H1 (cell line): Measurements from ENCODE around the gene SMOC2. TPM values are rescaled to one million over a fixed set of nuclear protein-coding genes. Genes with fewer than 3 reads are reported as not detected.

Experiments
- CTCF ChIA-PET: fragments of 300-600 bp; sonication (Branson Sonifier 250); formaldehyde crosslinking; loops from one replicate; lab custom pipeline; 2021; ENCODE audit not compliant: partially characterized antibody; lab: Charles Lee
- POLR2A ChIA-PET: fragments of 300-600 bp; sonication (Branson Sonifier 250); formaldehyde crosslinking; loops from one replicate; lab custom pipeline; 2021; ENCODE audit warnings: inconsistent platforms; ENCODE audit not compliant: partially characterized antibody; lab: Charles Lee
- DNase-seq, 2 experiments: peaks; one replicate each; pipeline versions ENCODE4 v3.0.0 to v3.0.0-alpha.2; 2010 to 2022; ENCODE audit warnings: low spot score in 2 of 2, low read depth in 1 of 2, mixed read lengths in 1 of 2
- FAIRE-seq: peaks from 2 replicates; lab custom pipeline; 2011; peaks lifted over from hg19 to GRCh38; lab: Jason Lieb, UNC
- H2AFZ ChIP-seq: 2 replicates; pipeline ENCODE4 v1.8.1; 2012; ENCODE audit warnings: low read length, inconsistent platforms
- H2AK5ac ChIP-seq: 2 replicates; pipeline ENCODE4 v1.6.1; 2013; ENCODE audit warnings: low read depth, low read length
- H2BK120ac ChIP-seq: replicated peaks from 2 replicates; pipeline ENCODE3; 2013; ENCODE audit warnings: low read depth, low read length, inconsistent platforms
- H2BK12ac ChIP-seq: 2 replicates; pipeline ENCODE4 v1.6.1; 2013; ENCODE audit warnings: low read depth, low read length
- H2BK15ac ChIP-seq: 2 replicates; pipeline ENCODE4 v1.6.1; 2013; ENCODE audit warnings: low read length
- H2BK20ac ChIP-seq: 2 replicates; pipeline ENCODE4 v1.6.1; 2013; ENCODE audit warnings: low read length
- H2BK5ac ChIP-seq: 2 replicates; pipeline ENCODE4 v1.6.1; 2013; ENCODE audit warnings: low read depth, low read length
- H3K14ac ChIP-seq: 2 replicates; pipeline ENCODE4 v1.6.1; 2013; ENCODE audit warnings: inconsistent platforms; ENCODE audit not compliant: insufficient read length
- H3K18ac ChIP-seq: 2 replicates; pipeline ENCODE4 v1.6.1; 2013; ENCODE audit warnings: low read length; ENCODE audit errors: extremely low read depth
- H3K23ac ChIP-seq: 2 replicates; pipeline ENCODE4 v1.6.1; 2013; ENCODE audit warnings: inconsistent platforms; ENCODE audit not compliant: insufficient read length
- H3K23me2 ChIP-seq: 2 replicates; pipeline ENCODE4 v1.6.1; 2013; ENCODE audit warnings: low read depth, low read length
- H3K27ac ChIP-seq: 2 replicates; pipeline ENCODE4 v1.6.1; 2011; ENCODE audit warnings: low read depth, low read length, inconsistent platforms
- H3K27me3 ChIP-seq, 4 experiments: replicated peaks in 1 of 4; 1 replicate in 1 of 4; 2 replicates in 3 of 4; pipeline versions ENCODE4 v1.6.1 to v1.8.1; 2011 to 2013; ENCODE audit warnings: low read length in 3 of 4, mild to moderate bottlenecking in 3 of 4, inconsistent platforms in 2 of 4, mixed read lengths in 2 of 4, moderate library complexity in 1 of 4; ENCODE audit not compliant: control insufficient read depth in 3 of 4, insufficient read depth in 3 of 4; ENCODE audit errors: extremely low read depth in 1 of 4
- H3K36me3 ChIP-seq, 4 experiments: 2 replicates each; pipeline versions ENCODE4 v1.6.1 to v1.8.1; 2011 to 2013; ENCODE audit warnings: mild to moderate bottlenecking in 4 of 4, low read length in 3 of 4, moderate library complexity in 2 of 4, control low read depth in 1 of 4, inconsistent platforms in 1 of 4; ENCODE audit not compliant: insufficient read depth in 4 of 4, control insufficient read depth in 2 of 4
- H3K4ac ChIP-seq: replicated peaks from 2 replicates; pipeline ENCODE3; 2013; ENCODE audit warnings: low read length, low read depth, mixed read lengths, inconsistent platforms; ENCODE audit not compliant: insufficient read length
- H3K4me1 ChIP-seq, 4 experiments: replicated peaks in 1 of 4; 1 replicate in 1 of 4; 2 replicates in 3 of 4; pipeline versions ENCODE4 v1.6.1 to v1.8.1; 2011 to 2013; ENCODE audit warnings: low read length in 3 of 4, inconsistent platforms in 2 of 4, mixed read lengths in 1 of 4; ENCODE audit not compliant: insufficient read depth in 4 of 4, control insufficient read depth in 3 of 4
- H3K4me2 ChIP-seq, 2 experiments: 2 replicates each; pipeline versions ENCODE4 v1.6.1 to v1.8.1; 2011 to 2013; ENCODE audit warnings: low read depth in 2 of 2, low read length in 2 of 2, control low read depth in 1 of 2, inconsistent platforms in 1 of 2, mild to moderate bottlenecking in 1 of 2; ENCODE audit not compliant: insufficient read depth in 1 of 2
- H3K4me3 ChIP-seq, 4 experiments: fragments of 200-600, 300-600 bp in 1 of 4; sonication (generic), shearing (Covaris generic), sonication (Bioruptor Twin) in 1 of 4; 2 replicates each; pipeline versions ENCODE4 v1.5.1 to v1.8.1; 2011 to 2016; ENCODE audit warnings: low read length in 4 of 4, low read depth in 3 of 4, control low read depth in 2 of 4, inconsistent platforms in 2 of 4, mild to moderate bottlenecking in 2 of 4, mixed read lengths in 1 of 4, moderate library complexity in 1 of 4; ENCODE audit not compliant: insufficient read depth in 2 of 4; ENCODE audit errors: extremely low read depth in 1 of 4
- H3K56ac ChIP-seq: replicated peaks from 2 replicates; pipeline ENCODE3; 2013; ENCODE audit warnings: low read depth, mild to moderate bottlenecking, mixed read lengths, low read length, inconsistent platforms; ENCODE audit not compliant: insufficient read length
- H3K79me1 ChIP-seq: 2 replicates; pipeline ENCODE4 v1.6.1; 2013; ENCODE audit warnings: low read depth, low read length, control low read depth
- H3K79me2 ChIP-seq, 2 experiments: 2 replicates each; pipeline versions ENCODE4 v1.6.1 to v1.8.1; 2012 to 2013; ENCODE audit warnings: low read length in 2 of 2, mild to moderate bottlenecking in 2 of 2, inconsistent platforms in 1 of 2; ENCODE audit not compliant: insufficient read depth in 2 of 2, control insufficient read depth in 1 of 2
- H3K9ac ChIP-seq, 4 experiments: replicated peaks in 1 of 4; 1 replicate in 1 of 4; 2 replicates in 3 of 4; pipeline versions ENCODE4 v1.6.1 to v1.8.1; 2011 to 2013; ENCODE audit warnings: low read depth in 3 of 4, low read length in 3 of 4, control low read depth in 2 of 4, mild to moderate bottlenecking in 2 of 4, moderate library complexity in 2 of 4, inconsistent platforms in 1 of 4; ENCODE audit errors: extremely low read depth in 1 of 4
- H3K9me3 ChIP-seq, 2 experiments: 2 replicates each; pipeline versions ENCODE4 v1.6.1 to v1.8.1; 2012 to 2013; ENCODE audit warnings: mild to moderate bottlenecking in 2 of 2, moderate library complexity in 2 of 2, control low read depth in 1 of 2, inconsistent platforms in 1 of 2, low read depth in 1 of 2, low read length in 1 of 2, mixed read lengths in 1 of 2; ENCODE audit not compliant: insufficient read depth in 2 of 2
- H4K20me1 ChIP-seq, 2 experiments: replicated peaks in 1 of 2; 2 replicates each; pipeline versions ENCODE3 to v1.8.1; 2011 to 2013; ENCODE audit warnings: inconsistent platforms in 2 of 2, low read length in 2 of 2, mild to moderate bottlenecking in 1 of 2; ENCODE audit not compliant: insufficient read depth in 2 of 2, control insufficient read depth in 1 of 2
- H4K5ac ChIP-seq: 2 replicates; pipeline ENCODE4 v1.6.1; 2013; ENCODE audit warnings: low read length, low read depth, mixed read lengths, inconsistent platforms; ENCODE audit not compliant: insufficient read length
- H4K8ac ChIP-seq: 2 replicates; pipeline ENCODE4 v1.8.0; 2013; ENCODE audit warnings: mild to moderate bottlenecking, moderate library complexity, low read length, inconsistent platforms; ENCODE audit not compliant: insufficient read depth; ENCODE audit errors: extremely low read depth
- H4K91ac ChIP-seq: replicated peaks from 2 replicates; pipeline ENCODE3; 2013; ENCODE audit warnings: low read length, mixed read lengths, inconsistent platforms; ENCODE audit not compliant: insufficient read length
- ATF3 ChIP-seq: IDR thresholded peaks from 2 replicates; pipeline ENCODE4 v1.6.1; 2011; ENCODE audit warnings: low read depth, mild to moderate bottlenecking, low read length; ENCODE audit not compliant: insufficient read depth
- CEBPB ChIP-seq: IDR thresholded peaks from 2 replicates; pipeline ENCODE4 v1.6.1; 2012; ENCODE audit warnings: low read depth, low read length
- CHD2 ChIP-seq: IDR thresholded peaks from 2 replicates; pipeline ENCODE4 v1.6.1; 2012; ENCODE audit warnings: low read length, improper control_type of control experiment
- CTBP2 ChIP-seq: IDR thresholded peaks from 2 replicates; pipeline ENCODE4 v1.7.0; 2011; ENCODE audit warnings: borderline replicate concordance, mild to moderate bottlenecking, moderate library complexity, mixed read lengths, low read length; ENCODE audit not compliant: insufficient read depth, insufficient read length
- E2F6 ChIP-seq: IDR thresholded peaks from 2 replicates; pipeline ENCODE4 v1.6.1; 2012; ENCODE audit warnings: inconsistent platforms
- HDAC6 ChIP-seq: IDR thresholded peaks from one replicate; pipeline ENCODE4 v1.7.1; 2012; ENCODE audit warnings: low read depth, mild to moderate bottlenecking, inconsistent platforms, low read length, moderate library complexity
- JUN ChIP-seq: IDR thresholded peaks from 2 replicates; pipeline ENCODE4 v1.6.1; 2011; ENCODE audit warnings: low read depth, mild to moderate bottlenecking, improper control_type of control experiment, low read length
- NRF1 ChIP-seq: IDR thresholded peaks from 2 replicates; pipeline ENCODE4 v1.6.1; 2011; ENCODE audit warnings: mild to moderate bottlenecking, low read depth, low read length, improper control_type of control experiment
- RNF2 ChIP-seq: fragments of 200-900, 300-1000 bp; sonication (generic); IDR thresholded peaks from 2 replicates; pipeline ENCODE4 v1.7.1; 2016; ENCODE audit warnings: borderline replicate concordance, low read depth, mild to moderate bottlenecking, antibody characterized with exemption, low read length; ENCODE audit not compliant: poor library complexity, severe bottlenecking; ENCODE audit errors: missing control alignments
- SAP30 ChIP-seq: fragments of 300-600 bp; sonication (generic); IDR thresholded peaks from 2 replicates; pipeline ENCODE4 v1.7.1; 2012; ENCODE audit warnings: low read length, moderate library complexity, mild to moderate bottlenecking, inconsistent platforms; ENCODE audit not compliant: insufficient read depth, insufficient replicate concordance
- SUZ12 ChIP-seq: fragments of 200-600 bp; sonication (generic); IDR thresholded peaks from 2 replicates; pipeline ENCODE4 v1.6.1; 2012; ENCODE audit warnings: mild to moderate bottlenecking, inconsistent platforms, low read length, moderate library complexity, mixed read lengths
- TCF12 ChIP-seq: IDR thresholded peaks from 2 replicates; pipeline ENCODE4 v1.6.1; 2011; ENCODE audit warnings: low read depth, mild to moderate bottlenecking, low read length
- WGBS, 2 experiments: shearing (Covaris generic) in 1 of 2; methylation state at CpG; one replicate each; pipeline versions ENCODE4 v1.1.6 to v1.1.7; 2013 to 2015; ENCODE audit warnings: low lambda C conversion rate in 2 of 2, mixed read lengths in 2 of 2, inconsistent platforms in 1 of 2, low coverage in 1 of 2, missing lambda C conversion rate in 1 of 2; ENCODE audit not compliant: insufficient replicate concordance in 2 of 2, insufficient coverage in 1 of 2, insufficient read length in 1 of 2; ENCODE audit errors: extremely low coverage in 1 of 2, missing lambda C conversion rate in 1 of 2; 5-methylcytosine and 5-hydroxymethylcytosine counted together
- polyA plus RNA-seq, 7 experiments: library from polyadenylated mRNA; depleted of rRNA in 3 of 7; stranded (reverse) in 5 of 7; unstranded in 2 of 7; fragments of >200 nt in 5 of 7; fragments of 200-250 nt in 2 of 7; gene quantifications; 1 replicate in 5 of 7; 2 replicates in 1 of 7; 4 replicates in 1 of 7; pipeline versions ENCODE4 v1.2.1 to v1.2.3, GENCODE V29; 2011 to 2013; ENCODE audit warnings: missing spikeins in 2 of 7, mixed read lengths in 2 of 7
- total RNA-seq: library from RNA; stranded (reverse); fragmentation: NEBNext Ultra II Directional; extraction: Animal tissue kit (Norgen Biotek cat#: 25700); gene quantifications from 2 replicates; pipeline ENCODE4 v1.2.1, GENCODE V29; 2021

The SMOC2 gene
- total and polyA plus RNA-seq, 2 of the 8 experiments (the other 6 are each of a cell fraction or from before 2014, with no cell fraction given): 7.7 to 8.5 TPM

- Histone ChIP-seq H4K20me1 (no peaks in the 10 kb centered on the region), H2BK12ac (no peak overlapping the region), H3K23ac (no peak overlapping the region), H3K9me3 (peaks cover 20 to 27% of the 10 kb centered on the region in 2 experiments), H2BK20ac (no peak overlapping the region), H3K4me2 (no peak overlapping the region), H2BK120ac (no peak overlapping the region), H3K79me1 (no peaks in the 10 kb centered on the region), H3K56ac (no peak overlapping the region), H2AK5ac (no peak overlapping the region), H2AFZ (no peak overlapping the region), H3K27ac (no peak overlapping the region), H3K36me3 (no peaks in the 10 kb centered on the region), H3K27me3 (no peaks in the 10 kb centered on the region), H3K9ac (no peak overlapping the region), H4K5ac (no peak overlapping the region), H3K4ac (no peak overlapping the region), H3K14ac (no peak overlapping the region), H4K91ac (no peak overlapping the region), H2BK5ac (no peak overlapping the region), H3K23me2 (peaks cover 19% of the 10 kb centered on the region; the same call in 1 of the 2 replicates), H3K18ac (no peak overlapping the region), H2BK15ac (no peak overlapping the region), H3K4me1 (no peaks in the 10 kb centered on the region), H4K8ac (no peak overlapping the region), H3K4me3 (no peak overlapping the region), H3K79me2 (no peaks in the 10 kb centered on the region)
- ChIA-PET POLR2A (interaction anchor here (0.6 kb wide), 1 partner anchor 61 kb away, joined by 3 read pairs; no protein-coding TSS in a partner anchor), CTCF (interaction anchor here (0.7 to 5.1 kb wide), 20 partner anchors 9 to 346 kb away, joined by 3 to 43 read pairs (median 4); no protein-coding TSS in a partner anchor)
- DNase-seq: no peak
- WGBS, 2 experiments: 82% methylated on average over 5 of the region's 5 CpGs; no CpG with 5 or more reads in 1 of the 2 experiments
- no peak for FAIRE-seq
- TF ChIP-seq HDAC6 (no peak), SUZ12 (no peak), JUN (no peak), ATF3 (no peak), SAP30 (no peak), E2F6 (peak; percentile 37; the same call in 1 of the 2 replicates), CEBPB (no peak), TCF12 (0 out of 2 replicates have a peak, but pooled peaks have one; percentile 9), CHD2 (no peak), RNF2 (no peak), NRF1 (no peak), CTBP2 (no peak)
Observed at GRCh38 chr6:168712993-168713392, 272.0 kb downstream of the SMOC2 start.
